NCI-H510A (cell line): ENCODE data around the gene CFAP77.

ENCODE experiments used
- DNase-seq: peaks from one replicate; lab custom pipeline; 2025; lab: John Stamatoyannopoulos, UW

CFAP77 gene

DNA sequence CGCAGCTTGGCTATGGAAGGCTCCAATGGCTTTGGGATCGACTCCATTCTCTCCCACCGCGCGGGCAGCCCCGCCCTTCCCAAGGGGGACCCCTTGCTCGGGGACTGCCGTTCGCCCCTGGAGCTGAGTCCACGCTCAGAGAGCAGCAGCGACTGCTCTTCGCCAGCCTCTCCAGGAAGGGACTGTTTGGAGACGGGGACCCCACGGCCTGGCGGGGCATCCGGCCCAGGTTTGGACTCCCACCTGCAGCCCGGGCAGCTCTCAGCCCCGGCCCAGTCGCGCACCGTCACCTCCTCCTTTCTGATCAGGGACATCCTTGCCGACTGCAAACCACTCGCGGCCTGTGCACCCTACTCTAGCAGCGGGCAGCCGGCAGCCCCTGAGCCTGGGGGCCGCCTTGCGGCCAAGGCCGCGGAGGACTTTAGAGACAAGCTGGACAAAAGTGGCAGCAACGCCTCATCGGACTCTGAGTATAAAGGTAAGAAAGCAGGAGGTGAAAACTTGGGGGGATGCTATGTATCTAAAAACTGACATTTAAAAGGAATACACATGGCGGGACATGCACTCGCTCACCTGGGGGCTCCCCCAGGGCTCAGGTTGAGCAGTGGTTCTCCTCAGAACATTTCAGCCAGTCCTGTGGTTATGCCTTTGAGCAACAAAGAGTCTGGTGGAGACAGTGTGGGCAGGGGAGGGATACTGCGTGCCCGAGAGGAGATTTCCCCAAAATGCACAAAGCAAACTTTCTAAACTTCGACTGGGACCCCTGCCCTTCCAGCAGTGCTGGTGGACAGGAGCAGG, 173.0 kb downstream of the CFAP77 start:
- DNase-seq = no peak

DNA sequence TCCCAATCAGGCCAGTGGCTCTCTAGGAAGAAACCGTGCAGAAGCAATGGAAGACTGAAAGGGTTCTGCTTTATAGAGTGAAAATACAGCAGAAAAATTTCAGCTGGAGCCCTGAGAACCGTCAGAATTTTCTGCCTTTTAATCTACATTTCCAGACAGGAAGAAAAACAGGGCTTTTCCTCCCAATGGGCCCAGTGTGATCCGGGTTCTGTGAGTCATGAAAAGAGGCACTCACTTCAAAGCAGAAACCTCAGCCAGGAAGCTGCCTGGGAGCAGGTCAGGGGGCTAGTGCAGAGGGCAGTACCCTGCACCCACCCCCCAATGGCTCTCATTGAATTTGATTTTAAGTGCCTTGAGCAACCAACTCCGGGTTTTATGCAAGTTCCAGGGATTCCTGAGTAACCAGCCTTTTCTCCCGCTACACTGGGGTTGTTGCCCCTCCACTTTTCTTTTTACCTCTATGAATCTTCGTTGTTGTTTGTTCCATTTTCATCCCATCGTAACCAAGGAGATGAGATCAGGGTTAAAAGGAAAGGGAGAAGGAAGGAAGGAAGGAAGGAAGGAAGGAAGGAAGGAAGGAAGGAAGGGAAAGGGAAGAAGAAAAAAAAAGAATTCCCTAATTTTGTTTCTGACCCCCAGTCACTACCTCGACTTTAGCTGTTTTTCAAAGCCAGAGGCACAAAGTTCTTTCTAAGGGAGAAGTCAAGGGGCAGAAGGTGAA, 173.7 kb downstream of the CFAP77 start:
- DNase-seq = no peak

DNA sequence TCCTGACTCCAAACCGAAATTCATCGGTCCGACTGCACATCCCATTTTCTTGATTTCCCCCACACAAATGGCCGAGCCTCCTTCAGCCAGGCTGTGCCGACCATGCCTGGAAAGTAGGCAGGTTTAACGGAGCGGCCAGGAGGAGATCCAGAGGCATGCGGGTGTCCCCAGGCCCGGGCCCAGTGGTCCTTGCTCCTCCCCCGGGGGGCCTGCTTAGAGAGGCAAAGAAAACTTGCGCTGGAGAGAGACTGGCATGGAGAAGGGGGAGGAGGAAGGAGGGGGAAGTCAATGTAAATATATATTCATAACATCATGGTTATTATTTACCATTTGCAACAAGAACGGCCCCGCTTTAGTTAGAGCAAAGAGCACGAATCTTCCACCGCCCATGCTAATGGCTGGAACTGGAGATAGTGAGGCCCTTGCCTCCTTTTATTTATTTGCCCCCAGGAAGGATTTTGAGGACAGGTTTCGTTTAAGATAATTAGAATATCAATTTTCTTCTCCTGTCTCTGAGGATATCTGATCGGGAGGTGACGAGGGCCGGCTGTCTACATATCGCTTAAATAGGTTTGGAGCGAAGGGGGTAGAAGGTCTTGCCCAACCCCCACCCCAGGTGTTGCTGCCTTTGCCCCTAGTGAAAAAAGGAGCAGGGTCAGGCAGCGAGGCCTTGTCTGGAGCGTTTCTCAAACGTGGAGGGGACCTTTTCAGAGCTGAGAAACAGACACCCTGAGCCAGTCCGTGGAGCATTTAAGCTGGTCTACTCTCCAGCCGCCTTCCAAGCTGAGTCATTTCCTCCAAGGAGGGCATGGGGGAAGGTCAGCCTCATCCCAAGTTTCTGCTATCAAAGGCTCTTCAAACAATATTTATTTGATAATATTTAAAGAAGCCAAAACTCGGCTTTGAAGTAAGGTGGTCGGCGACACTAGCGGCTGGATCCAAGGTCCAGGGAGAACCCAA, 174.9 kb downstream of the CFAP77 start:
- no peak for DNase-seq

DNA sequence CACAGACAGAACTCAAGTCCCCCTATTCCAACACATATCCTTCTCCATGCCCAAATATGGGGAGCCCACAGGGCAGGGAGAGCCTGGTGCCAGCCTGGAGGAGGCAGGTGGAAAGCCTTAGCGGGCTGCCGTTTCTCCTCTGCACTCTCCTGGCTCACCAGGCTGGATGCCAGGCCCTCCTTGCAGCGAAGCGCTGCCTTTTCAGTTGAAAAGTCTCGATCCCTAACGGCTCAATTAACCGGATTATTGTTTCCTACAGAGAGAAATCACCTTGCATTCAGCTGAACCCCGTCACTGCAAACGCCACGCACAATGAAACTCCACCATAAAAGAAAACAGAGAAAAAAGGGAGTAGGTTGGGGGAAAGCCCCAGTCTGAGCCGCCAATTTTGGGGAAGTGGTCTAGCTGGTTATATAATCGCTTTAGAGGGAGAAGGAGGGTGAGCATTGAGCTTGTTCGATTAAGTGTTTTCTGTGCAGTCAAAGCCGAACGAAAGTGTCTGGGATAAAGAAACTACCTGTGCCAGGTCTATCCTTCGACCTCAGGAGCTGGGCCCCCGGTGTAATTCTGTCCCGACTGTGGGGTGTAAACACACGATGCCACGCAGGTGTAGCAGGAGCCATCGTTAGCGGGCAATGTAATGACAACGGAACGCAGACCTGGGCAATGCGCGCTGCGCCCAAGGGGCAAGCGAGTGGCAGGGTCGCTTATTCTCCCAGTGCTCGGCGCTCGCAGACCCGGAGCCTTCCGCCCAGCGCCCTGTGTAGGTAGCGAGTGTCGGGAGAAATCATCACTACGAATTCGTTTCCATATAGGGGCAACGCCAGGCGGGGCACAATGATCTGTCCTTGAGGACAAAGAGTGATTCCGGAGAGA, 176.2 kb downstream of the CFAP77 start:
- no peak for DNase-seq

DNA sequence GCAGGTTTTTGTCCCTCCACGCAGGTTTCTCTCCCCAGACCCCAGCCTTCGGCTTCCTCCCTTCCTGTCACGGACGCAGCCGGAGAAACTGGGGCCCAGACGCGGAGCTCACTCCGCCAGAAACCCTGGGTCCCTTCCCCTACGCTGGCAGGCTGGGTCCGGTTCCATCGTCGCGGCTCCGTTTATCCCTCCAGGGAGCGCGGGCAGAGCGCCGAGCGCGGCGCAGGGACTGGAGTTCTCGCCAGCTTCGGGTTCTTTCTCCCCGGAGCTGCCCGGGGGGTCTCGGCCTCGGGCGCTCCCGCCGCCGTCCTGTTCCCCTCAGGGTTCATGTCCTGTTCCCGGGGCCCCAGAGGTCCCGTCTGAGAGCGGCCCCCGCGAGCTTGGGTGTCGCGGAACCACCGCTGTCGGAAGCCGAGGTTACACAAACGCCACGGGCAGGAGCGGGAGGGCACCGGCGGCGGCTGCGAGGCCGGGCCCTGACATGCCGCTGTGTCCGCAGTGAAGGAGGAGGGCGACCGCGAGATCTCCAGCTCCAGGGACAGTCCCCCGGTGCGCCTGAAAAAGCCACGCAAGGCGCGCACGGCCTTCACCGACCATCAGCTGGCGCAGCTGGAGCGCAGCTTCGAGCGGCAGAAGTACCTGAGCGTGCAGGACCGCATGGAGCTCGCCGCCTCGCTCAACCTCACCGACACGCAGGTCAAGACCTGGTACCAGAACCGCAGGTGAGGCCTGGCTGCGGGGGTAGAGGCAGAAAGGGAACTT, 177.0 kb downstream of the CFAP77 start:
- DNase-seq = no peak

DNA sequence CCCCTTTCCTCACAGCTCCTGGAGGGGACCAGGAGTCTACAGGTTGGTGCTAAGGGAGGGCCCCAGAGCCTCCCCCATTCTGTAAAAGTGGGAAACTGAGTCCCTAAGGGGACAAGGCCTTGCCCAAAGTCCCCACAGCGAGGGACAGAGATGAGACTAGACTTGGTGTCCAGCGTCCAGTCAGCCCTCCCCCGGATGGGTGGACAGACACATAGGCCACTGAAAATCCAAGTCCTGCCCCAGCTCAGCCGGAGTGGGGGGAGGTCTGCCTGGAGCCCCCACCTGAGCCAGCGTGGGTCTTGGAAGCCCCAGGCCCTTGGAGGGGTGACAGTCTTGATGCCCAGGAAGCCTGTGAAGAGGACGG, 177.6 kb downstream of the CFAP77 start:
- DNase-seq = no peak

DNA sequence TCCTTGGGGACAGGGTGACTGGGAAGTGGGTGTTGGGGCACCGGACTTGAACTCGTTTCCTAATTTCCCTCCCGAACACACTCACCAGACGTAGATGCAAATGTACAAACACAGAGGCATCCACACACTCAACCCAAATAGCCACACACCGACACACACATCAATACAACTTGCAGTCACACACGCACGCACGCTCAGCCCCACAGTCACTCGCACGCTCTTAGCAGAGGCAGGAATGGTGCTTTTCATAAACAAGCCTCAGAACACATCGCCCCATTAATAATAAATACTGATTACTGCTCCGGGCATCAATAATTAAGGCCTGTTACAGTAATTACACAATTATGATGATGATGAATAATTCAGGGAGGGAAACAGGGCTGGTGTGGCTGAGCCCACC, 178.1 kb downstream of the CFAP77 start:
- DNase-seq = no peak

DNA sequence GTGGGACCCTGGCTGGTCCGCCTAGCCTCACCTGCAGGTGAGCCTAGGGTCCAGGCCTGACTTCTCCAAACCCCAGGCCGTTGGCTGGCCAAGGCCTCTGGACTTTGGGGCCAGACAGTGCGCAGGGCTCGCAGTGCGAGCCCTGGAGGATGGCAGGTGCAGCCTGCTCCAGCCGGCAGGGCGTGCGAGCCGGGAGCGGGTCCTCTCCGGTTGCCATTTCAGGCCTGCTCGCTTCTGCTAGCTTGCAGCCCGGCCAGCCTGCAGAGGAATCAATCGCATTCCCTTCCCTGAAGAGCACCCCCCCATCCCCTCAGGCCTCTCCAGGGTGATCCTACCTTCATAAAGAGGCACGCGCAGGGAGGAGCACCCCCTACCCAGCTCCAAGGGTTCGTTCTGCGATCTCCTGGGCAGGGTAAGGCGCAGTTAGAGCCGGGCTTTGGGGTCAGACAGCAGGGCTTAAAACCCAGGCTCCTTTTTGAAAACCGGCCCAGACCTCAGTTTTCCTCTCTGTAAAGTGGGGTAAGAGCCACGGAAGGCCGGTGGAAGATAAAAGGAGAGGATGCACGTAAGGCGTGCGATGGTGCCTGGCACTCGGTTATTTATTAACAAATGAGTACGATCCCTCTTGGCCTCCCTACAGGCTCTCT, 178.6 kb downstream of the CFAP77 start:
- DNase-seq = no peak

DNA sequence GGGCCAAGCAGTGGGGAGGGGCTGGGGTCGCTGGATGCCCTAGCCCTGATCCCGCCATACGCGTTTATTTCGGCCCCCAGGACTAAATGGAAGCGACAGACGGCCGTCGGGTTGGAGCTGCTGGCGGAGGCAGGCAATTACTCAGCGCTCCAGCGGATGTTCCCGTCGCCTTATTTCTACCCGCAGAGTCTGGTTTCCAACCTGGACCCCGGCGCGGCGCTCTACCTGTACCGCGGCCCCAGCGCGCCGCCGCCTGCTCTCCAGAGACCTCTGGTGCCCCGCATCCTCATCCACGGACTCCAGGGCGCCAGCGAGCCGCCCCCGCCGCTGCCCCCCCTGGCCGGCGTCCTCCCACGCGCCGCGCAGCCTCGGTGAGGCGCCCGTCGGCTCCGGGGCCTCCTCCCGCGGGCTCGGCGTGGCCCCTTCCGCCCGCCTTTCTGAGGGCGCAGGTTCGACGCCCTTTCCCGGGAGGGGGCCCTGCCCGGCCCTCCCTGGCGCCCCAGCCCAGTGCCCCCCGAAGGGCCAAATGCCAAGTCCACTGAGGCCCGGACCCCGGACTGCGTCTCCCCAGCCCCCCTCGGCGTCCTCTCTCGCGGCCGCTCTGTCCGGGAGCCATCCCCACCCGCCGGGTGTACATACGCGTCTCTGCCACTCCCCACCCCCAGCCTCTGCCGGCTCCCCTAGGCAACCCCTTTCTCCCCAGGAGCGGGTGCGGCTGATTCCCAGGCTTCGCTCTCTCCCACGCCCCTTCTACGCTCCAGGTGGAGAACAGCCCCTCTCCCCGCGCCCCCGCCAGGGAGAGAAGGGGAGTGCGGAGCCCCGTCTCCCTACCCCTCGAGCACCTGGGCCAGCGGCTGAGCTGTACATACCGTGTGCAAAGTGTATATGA, 179.4 kb downstream of the CFAP77 start:
- no peak for DNase-seq

DNA sequence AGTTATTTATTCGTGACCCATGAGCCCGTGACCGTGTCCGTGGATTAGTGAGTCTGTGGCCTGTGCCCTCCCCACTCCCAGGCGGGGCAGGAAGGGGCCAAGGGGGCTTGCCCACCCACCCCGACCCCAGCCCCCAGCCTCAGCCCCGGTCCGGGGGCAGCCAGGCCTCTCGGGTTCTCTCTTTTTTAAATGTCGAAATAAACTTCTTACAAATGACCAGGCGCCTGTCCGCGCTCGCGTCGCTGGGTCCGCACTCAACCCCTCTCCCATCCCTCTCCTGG, 180.0 kb downstream of the CFAP77 start:
- DNase-seq = no peak

DNA sequence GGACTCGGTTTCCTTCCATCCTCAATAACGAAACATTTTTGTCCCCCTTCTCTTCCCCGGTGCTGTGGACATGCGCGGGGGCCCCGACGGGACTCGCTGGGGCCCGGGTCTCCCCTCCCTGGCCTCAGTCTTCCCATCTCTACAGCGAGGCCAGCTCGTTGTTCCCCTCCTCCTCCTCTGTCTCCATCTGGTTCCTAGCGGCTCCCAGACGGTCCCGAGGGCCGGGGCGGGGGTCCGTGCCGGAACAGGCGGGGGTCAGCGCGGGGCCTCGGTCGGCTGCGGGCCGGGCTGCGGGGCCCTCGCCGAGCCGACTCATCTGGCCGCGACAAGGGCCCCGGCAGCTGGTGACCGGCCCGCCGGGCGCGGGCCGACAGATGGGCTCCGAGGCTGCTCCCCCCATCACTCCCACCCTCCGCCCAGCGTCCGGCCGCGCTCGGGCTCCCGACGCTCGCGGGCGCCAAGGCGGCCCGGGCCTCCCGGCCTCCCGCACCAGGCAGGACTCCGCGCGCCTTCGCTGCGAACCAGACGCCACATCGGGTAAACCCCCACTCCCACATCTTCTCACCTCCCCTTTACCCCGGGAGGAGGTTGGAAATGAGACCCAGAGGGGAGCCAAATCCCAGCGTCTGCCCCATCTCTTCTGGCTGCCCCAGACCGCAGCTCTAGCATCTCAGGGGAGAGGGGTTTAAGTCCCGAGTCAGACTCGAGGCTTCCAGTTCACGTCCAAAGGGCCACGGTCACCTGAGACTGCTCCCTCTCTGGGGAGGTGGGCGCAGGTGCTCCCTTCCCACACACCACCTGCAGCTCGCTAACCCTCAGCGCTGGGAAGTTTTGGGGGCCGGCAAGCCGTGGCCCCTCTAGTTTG, 180.5 kb downstream of the CFAP77 start:
- DNase-seq = no peak

DNA sequence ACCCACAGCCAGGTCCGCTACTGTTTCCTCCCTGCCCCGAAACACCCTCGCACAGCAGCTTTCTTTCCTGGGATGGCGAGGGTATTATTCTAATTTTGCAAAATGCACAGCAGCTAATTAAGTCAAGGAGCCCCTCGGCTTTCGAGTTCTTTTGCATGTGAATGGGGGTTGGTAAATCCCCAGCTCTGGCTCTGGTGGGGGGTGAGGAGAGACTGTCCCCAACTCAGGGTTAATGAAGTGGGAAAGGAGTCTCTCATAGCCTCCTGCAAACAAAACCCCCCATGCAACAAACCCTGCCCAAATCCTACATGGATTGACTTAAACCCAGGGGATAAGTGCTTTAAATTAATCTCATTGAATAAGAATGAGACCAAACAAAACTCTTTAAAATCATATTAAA, 181.2 kb downstream of the CFAP77 start:
- DNase-seq = no peak

DNA sequence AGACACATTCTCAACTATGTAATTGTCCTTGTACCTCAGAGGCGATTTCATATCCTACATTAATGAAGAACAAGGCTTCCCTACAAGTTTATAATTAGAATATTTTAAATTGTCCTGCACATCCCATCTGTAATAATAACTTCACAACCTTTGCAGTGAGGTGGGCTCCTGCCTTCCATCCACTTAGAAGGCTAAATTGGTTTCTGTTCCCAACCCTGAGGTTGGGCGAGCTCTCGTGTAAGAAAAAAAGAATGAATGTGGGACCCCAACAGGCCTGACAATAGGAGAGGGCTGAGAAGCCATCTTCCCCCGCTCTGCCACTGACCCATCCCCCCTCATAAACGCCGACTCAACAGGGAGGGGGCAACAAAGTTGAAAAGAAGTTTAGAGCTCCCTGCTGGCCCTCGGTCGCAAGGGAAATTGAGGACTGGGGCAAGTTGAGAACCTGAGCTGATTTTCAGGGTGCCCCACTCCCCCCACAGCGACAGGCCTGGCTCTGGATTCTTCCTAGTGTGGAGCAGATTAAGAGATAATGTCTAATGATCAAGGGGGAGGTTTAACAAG, 181.8 kb downstream of the CFAP77 start:
- DNase-seq = no peak

DNA sequence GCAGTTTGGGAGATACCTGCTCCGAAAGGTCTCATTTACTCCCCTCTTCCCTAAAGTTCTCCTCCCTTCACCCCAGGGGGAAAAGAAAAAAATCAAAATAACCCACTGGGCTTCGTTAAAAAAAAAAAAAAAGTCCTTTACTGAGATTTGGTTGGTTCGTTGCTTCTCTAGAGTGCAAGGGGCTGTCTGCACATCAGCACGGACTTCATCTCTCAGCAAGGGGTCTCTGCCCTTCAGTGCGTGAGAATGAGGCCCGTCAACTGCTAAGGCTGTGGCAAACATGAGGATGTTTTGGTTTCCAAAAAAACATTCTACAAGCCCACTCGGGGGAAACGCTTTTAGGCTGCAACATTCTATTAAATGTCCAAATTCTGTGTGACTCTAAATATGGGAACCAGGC, 182.4 kb downstream of the CFAP77 start:
- no peak for DNase-seq

DNA sequence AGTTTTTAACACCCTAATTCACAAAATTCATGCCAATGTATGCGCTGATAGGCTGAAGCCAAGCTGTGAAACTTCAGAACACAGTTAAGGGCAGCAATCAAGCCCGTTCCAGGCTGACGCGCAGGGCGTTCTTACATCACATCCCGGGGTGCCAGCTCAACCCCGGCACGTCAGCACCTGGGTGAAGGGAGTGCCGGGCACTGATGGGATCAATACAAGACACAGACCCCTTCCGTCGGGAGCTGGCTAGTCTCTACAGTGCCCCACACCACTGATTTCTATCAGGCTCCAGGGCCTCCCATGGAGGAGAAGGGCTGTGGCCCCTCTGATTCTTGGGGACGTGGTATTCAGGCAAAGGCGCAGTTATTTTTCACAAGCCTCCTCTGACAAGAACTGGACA, 184.4 kb downstream of the CFAP77 start:
- no peak for DNase-seq

DNA sequence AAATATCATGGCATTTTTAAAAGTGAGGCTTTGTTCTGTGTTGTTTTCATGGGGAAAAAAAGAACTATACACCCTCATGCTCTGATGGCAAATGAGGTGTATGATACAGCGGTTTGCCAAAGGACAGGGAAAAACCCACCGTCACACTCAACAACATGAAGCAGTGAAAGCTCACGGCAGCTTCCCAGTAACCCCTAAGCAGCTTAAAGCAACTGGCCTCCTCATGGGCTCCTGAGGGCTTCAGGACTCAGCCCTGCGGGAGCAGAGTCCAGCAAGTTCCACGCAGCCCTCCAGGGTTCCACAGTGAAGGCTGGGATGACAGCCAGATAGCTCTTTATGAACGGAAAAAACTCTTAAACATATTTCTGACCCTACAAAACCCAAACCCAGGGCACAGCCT, 185.3 kb downstream of the CFAP77 start:
- DNase-seq = no peak

DNA sequence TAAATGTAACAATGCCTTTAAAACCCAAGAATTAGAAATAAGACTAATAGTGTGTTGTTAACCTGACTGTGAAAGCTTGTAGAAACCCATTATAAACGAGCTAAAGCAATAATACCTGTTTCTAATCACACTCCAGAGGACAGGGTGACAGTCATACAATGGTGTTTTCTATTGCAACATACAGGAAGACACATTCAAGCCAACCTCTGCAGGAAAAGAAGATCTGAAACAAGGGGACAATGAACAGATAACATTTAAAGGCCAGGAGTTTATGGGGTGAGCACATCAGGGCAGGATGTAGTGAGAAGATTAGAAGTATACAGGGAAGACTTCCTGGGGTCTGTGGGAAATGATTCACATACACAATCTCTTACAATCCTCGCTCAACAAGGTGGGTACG, 186.2 kb downstream of the CFAP77 start:
- no peak for DNase-seq

DNA sequence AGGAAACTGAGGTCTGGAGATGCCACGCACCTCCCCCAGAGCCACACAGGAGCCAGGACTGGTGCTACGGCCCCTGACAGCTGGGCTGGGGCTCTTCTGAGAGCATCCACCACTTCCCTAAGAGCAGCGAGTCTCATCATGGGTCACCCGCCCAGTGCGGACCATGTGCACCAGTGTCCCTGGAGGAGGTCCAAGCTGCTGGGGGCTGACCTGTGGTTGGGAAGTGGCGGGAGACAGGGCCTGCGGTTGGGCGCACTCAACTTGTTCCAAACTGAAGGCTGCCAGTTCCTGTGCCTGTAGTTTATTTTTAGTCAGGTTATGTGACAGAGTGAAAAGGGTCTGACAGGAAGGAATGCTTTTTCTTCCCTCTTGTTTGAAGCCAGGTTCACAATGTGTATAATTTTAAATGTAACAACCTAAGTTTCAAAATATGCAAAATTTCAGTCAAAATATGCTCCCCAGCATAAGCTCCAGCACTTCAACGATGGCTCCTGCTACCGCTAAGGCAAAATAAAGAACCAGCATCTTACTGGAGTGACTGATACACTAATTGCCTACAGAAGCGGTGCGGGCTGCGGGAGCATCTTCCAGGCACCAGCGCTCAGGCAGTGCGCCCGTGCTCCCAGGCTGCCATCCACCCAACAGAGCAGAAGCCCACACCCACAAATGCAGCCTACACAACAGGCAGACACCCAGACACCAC, 187.2 kb downstream of the CFAP77 start:
- no peak for DNase-seq
